Sciatic nerve (tissue), 2 donors: Measurements from ENCODE around the gene TANGO2. TPM values are rescaled to one million over a fixed set of nuclear protein-coding genes. Genes with fewer than 3 reads are reported as not detected.

Experiments used
- ATAC-seq: fragments of 200-7000 bp; cut with Tn5 transposase; one replicate; pipeline ENCODE4 v1.9.1; 2020; ENCODE audit warnings: mild to moderate bottlenecking, moderate library complexity
- DNase-seq: peaks from one replicate; pipeline ENCODE4 v3.0.0-alpha.2; 2020; ENCODE audit warnings: low spot score
- intact Hi-C: fragments of 100-400 bp; cut with DNase I; formaldehyde crosslinking; loops from one replicate; pipeline ENCODE4 v1.14.2; 2022
- total RNA-seq: library from RNA; stranded (reverse); fragmentation: NEBNext Ultra II Directional; extraction: Animal tissue kit (Norgen Biotek cat#: 25700); gene quantifications from one replicate; pipeline ENCODE4 v1.2.1, GENCODE V29; 2021
- donor health status: DM: no; HTN: no; CAD: no.
- donor health status: DM: no; HTN: no; CAD: no.

The TANGO2 gene
- total RNA-seq, 1 donor from 2014 or later: 28.4 TPM

DNA sequence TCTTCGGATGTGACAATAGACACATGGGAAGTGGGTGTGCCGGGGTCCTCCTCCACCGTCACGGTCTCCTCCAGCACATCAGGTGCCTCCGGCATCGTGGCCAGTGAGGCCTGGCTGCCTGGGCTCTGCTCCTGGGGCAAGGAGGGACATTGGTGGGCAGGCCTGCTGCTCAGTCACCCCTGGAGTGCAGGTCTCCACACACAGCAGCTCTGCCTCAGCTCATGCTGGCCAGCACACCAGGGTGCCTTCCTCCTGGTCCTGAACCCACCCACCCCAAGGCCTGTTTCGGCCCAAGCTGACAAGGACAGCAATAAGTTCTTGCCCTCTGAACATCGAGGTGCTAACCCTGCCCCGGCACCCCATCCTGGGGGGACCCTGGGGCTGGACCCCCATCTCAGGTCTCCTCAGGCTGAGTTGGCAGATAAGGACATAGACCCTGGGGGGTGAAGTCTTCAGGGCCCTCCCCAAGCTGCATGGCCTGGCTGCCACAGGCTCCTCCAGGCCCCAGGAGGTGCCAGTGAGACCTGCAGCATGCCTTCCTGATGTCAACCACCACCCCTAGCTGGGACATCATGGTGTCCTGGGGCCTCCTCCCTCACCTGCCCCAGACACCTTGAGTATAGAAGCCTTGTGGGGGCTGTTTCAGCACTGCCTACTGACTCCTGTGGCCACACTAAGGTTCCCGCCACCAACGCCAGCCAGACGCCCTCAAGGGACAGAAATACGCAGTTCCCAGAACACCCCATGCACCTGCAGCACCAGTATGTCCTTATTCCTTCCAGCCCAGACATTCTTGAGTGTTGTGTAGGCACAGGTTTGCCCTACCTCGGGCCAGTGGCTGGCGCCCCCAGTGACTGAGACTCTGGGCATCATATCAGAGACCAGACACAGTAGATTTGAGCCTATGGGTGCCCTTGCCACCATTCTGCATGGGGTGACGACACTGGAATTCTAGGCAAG is 38.7 kb upstream of the TANGO2 start:
- DNase-seq: no peak
- intact Hi-C loops: no loop called here
- no peak for ATAC-seq

DNA sequence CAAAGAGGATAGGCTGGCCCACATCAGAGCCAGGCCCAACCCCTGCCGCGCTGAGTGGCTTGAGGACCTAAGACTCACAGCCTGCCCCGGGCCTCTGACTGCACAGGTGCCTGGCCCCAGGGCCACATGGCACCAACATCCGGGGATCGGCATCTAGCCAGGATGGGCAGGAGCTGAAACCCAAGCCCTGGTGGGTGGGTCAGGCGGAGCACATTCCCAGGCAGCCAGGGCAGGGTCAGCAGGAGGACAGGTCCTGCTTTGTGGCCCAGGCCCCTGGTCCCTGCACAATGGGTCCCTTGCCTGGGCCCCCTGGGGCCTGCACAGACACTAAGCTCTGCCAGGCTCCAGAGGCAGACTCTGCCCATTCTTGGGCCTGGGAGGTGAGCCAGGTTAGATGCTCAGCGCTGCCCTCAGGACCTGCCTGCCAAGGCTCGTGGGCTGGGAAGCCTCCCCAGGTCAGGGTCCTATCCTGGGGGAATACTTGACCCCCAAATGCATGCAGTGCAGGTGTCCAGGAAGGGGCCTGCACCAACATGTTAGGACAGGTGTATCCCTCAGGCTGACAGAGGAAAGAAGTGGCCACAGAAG is 37.8 kb upstream of the TANGO2 start:
- intact Hi-C loops: no loop called here

DNA sequence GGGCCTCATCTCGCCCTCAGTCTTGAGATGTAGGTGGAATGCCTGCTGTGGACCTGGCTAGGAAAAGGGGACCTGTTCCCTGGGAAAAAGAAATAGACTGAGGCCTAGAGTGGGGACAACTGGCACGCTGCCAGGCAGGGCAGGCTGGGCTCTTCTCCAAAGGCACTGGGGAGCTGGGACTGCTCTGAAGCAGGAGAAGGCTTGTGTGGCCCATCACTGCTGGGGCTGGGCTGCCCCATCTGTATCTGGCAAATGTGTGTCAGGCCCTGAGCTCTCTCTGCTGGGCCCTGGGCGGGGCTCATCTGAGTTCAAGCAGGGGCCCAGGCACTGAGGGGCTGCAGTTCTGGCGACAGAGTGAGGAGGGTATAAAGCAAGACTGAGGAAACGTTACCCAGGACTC is 37.2 kb upstream of the TANGO2 start:
- ATAC-seq: no peak
- intact Hi-C loops: no loop called here
- no peak for DNase-seq

More for the DNA sequence above, 37.8 kb upstream of the TANGO2 start:
- DNase-seq: no peak
- ATAC-seq: no peak

DNA sequence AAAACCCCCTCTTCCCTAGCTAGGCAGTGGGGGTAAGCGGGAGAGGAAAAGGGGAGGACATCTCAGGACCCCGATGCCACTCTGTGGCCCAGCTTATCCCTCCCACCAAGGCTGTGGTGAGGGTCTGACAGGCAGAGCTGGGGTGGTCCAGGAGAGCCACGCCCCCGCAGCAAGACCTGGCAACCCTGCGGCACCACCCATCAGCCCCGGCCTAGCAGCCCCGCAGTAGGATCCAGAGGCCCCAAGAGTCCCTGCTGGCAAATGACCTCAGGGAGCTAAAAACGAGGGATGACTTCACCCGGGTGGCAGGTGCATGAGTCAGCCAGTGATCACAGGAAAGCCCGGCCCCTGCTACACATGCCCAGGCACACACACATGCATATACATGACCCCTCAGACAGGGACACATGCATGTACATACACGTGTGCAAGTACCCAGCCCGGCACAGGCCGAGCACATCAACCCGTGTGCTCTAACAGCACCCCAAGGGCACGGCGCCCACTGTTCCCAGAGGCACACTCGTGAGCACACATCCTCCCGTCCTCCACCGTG is 36.6 kb upstream of the TANGO2 start:
- ATAC-seq (no peak), DNase-seq (no peak)
- intact Hi-C loops: no loop called here

DNA sequence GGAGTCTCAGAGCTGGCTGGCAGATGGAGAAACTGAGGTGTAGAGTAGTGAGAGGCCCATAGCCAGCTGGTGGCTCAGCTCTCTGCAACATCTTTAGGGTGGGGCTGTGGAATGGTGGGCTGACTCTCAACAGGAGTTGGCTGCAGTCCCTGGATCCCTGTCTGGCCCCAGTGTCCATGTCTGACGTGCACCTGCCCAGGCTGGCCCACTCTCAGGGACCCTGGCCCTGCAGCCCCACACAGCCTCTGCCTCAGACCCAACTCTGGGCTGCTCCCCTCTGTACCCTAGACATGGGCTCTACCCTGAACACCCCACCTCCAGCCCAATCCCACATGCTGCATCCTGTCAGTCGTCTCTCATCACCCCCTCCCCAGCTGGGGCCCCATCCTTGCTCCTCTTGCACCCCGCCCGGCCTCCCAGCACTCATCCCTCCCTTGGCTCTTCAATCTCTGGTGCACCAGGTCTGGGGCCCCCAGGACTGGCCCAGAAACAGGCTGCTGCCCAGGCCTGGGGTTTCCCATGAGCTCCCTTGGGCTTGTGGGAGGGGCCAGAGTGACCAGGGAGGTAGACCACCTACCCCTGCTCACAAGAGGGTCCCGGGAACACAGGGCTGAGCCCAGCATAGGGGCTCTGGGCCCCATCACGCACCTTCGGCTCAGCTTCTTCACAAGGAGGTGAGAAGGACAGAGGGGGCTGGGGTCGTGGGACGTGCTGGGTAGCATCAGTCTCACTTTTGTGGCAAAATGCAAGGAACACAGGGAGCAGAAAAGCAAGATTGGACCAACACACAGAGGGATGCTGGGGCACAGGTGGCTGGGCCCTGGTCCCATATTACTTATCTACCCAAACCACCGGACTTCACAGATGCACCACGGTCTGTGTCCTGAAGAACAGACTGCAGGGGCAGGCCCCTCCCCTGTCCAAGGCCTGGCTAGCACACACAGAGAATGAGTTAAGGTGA is 35.8 kb upstream of the TANGO2 start:
- ATAC-seq: no peak
- DNase-seq: no peak
- intact Hi-C loops: no loop called here

DNA sequence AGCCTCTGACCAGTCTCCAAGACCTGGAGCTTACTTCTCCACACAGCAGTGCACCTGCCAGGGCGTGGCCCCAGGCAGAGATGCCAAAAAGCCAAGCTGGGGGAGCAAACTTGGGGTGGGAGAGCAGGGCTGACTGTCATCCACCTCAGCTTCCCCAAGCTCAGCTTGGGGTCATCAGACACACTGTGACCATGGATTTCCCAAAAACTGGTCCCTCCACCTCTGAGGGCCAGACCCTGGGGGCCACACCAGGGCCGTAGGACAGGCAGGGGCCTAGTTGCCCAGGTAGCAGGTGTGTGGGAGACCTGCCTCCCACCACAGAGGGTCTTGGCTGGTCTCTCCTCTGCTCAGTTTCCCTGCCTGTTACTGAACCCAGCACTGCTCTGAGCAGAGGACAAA is 34.9 kb upstream of the TANGO2 start:
- intact Hi-C loops: no loop called here
- ATAC-seq (no peak), DNase-seq (no peak)

DNA sequence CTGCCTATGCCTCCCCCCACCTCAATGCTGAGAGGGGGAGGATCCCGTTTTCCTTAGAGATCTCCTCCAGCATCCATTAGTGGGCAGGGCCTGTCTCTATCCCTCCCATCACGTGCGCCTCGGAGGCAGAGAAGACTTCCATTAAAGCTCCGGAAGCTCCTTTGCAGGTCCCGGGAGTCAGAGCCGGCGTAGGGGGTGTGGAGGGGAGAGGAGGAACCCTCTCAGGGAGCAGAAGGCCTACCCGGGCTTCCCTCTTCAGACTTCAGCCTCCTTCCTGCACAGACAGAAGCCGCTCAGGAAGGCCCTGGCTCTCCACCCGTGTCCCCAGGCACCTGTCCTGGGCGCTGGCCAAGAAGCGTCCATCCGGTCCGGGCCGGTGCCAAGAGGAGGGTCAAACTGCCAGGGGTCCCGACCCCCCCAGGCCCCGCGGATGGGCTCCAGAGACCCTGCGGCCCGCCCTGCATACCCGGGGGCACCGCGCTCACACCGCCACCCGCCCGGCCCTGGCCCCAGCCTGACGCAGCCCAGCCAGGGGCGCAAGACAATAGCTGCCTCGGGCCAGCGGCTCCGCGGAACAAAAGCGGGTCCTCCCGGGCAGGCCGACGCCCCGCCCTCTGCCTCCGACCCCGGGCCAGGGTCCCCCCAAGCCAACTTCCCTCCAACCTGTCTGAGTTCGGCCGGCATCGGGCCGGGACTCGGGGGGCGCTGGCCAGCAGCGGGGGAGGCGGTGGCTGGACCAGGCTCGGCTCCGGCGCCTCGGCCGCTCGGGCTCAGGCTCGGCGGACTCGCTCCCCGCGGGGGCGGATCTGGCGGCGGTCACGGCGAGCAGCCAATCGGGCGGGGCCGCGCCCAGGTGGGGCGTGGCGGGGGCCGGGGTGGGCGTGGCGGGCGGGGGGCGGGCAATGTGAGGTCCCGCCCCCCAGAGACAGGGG is 34.2 kb upstream of the TANGO2 start:
- intact Hi-C loops: no loop called here
- DNase-seq: peak; percentile 89
- peak; percentile 80 for ATAC-seq

DNA sequence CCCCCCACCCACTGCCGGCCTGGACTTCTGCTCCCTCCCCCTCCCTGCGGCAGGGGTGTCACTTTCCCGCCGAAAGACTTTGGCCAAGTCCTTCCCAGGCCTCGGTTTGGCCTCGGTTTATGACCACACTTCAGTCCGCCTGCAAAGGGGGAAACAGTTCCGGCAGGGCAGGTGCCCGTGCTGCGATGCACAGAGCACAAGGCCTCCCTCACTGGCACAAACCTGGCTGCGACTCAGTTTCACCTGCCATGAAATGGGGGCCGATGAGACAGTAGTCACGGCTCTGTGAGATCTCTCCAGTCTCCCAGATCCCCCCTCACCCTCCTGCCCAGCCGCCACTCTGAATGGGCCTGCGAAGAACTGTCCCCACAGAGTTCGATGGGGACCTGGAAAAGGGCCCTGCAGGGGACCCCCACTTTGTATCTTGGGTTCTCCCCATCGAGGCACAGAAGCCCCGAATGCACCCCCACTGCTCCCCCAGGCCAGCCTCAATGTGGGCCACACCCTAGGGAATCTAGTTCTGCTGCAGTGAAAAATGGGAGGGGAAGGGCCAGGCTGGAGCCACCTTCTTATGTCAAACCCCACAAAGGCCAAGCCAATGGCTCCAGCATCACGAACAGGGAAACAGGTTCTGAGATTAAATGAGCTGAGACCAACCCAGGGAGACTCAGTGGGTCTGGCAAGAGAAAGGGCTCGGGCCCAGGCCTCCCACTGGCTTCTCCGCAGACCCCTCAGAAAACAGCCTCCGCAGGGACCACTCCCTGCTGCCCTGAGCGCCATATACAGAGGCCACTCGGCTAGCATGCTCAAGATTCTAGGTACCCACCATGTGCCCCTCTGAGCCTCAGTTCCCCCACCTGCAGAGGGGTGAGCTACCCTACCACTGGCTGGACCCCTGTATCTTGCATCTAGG is 33.3 kb upstream of the TANGO2 start:
- ATAC-seq (peak; percentile 11), DNase-seq (no peak)
- intact Hi-C loops: no loop called here

DNA sequence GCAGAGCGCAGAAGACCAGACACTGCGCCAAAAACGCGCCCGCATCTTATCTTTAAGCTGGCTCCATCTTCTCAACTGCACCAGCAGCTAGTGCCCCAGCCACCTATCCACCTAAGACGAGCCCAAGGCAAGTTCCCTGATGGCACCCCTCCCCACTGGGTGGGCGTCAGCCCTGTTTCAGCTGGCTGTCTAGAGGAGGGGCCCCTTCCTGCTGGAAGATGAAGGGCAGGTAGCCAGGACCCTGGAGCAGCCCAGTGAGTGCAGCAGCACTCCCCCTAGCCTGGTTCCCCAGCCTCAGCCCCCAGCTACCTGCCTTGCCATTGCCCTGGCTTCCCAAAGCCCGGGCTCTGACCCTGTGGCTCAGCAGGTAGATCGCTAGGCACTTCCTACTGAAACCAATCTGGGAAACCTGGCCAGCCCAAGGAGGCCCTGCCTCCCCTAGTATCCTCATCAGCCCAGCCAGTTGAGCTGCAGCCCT is 32.5 kb upstream of the TANGO2 start:
- ATAC-seq (no peak), DNase-seq (no peak)
- intact Hi-C loops: no loop called here

DNA sequence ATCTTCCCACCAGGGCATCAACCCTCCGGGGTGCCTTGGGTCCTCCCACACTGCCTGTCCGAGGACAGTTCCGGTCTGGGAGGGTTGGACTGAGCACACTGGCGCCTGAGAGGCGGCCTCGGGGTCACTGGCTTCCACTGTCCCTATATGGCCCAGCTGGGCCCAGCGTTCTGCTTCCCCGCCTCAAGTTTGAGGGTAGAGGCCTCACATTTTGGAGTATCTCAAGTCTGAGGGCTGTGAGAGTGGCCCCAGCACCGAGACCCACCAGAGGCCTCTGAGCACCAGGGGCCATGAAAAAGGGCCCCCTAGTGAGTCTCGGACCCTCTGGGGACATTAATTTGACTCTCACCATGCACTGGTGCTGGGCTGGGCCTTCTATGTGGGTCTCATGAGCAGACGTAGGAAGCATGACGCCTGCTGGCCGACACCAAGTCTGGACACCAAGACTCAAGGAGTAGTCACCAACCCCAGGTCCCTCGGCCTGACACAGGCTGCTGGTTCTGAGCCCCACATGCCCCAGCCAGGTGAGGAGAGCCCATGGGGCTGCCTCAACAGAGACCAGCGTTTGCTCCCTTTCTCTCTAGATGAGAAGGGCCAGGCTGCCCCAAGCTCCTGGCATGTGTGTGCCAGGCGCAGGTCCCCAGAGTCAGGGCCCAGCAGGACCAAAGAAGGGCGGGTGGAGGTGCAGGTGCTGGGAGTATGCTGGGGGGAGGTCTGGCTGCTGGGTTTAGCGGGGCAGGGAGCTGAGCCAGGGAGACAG is 31.8 kb upstream of the TANGO2 start:
- intact Hi-C loops: no loop called here
- DNase-seq (no peak), ATAC-seq (no peak)

DNA sequence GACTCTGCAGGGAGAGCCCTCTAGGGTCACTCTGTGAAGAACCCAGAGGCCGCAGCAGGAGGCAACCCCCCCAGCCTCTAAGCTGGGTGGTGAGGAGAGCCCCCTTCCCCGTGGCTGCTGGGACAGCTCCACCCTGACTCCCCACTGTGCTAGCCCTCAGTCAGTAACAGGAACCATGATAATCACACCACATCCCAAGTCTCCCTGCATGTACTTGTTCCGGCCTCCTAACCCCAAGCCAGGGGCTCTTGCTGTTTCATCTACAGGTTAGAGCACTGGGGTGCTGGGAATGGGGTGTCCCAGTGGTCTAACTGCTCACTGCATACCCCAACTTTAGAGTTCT is 31.2 kb upstream of the TANGO2 start:
- ATAC-seq (no peak), DNase-seq (no peak)
- intact Hi-C loops: no loop called here

DNA sequence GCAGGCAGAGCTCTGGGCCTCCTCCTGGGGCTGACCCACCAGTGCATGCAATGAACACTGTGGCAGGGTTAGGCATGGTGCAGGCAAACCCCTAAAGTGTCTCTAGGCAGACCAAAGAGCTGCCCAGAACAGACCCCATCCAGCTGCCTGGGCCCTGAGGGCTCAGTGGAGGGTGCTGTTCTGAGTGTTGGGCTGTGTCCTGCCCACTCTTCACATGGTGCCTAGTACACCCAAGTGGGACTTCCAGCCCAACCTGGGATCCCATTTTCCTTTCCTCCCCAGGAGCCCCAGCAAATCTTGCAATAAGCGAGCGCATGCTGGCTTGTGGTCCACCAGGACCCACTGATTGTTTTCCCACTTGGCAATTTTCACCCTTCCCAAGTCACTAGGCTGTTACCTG is 30.7 kb upstream of the TANGO2 start:
- no peak for DNase-seq
- no peak for ATAC-seq

DNA sequence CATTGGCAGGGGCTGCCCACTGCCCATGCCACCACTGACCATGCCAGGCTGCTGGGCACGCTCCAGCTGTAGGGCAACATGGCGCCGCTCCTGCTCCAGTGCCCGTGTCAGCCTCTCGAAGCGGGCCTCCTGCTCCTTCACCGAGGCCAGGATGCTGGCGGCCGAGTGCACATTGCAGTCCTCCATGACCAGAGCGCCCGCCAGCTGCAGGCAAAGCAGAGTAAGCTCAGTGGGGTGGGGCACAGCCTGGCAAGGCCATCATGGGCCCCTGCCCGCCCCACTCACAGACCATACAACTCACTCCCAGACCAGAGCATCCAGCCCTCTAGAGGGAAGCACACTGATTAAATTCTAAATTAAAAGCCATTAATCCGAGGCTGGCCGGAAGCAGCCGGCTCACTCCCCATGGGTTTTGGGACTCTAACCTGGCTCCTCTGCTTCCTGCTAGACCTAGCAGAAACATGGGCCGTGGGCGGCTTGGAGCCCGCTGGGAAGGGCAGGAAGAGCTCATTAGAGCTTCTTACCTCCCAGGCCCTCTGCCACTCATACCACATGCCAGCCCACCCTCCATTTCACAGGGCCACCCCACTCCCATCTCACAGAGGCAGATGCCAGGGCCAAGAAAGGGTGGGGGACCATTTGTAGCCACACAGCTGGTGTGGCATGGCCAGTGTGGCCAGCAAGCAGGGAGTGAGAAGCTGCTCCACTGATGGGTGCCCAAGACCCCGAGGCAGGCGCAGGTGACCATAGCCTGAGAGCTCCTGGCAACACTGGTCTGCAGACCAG is 30.1 kb upstream of the TANGO2 start:
- intact Hi-C loops: no loop called here
- ATAC-seq: no peak
- no peak for DNase-seq

More for the DNA sequence above, 30.7 kb upstream of the TANGO2 start:
- intact Hi-C loops: no loop called here

DNA sequence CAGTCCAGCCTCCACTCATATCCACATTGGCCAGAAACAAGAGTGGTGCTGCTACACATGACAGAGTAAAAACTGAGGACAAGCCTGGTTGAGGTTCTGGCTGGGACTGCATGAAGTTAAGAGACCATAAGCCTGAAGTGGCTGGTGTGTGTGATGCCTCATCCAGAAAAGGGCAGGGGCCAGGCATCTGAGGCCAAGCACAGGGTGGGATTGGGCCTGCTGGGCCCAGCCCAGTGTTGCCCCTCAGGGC is 29.6 kb upstream of the TANGO2 start:
- ATAC-seq (no peak), DNase-seq (no peak)
- intact Hi-C loops: no loop called here

DNA sequence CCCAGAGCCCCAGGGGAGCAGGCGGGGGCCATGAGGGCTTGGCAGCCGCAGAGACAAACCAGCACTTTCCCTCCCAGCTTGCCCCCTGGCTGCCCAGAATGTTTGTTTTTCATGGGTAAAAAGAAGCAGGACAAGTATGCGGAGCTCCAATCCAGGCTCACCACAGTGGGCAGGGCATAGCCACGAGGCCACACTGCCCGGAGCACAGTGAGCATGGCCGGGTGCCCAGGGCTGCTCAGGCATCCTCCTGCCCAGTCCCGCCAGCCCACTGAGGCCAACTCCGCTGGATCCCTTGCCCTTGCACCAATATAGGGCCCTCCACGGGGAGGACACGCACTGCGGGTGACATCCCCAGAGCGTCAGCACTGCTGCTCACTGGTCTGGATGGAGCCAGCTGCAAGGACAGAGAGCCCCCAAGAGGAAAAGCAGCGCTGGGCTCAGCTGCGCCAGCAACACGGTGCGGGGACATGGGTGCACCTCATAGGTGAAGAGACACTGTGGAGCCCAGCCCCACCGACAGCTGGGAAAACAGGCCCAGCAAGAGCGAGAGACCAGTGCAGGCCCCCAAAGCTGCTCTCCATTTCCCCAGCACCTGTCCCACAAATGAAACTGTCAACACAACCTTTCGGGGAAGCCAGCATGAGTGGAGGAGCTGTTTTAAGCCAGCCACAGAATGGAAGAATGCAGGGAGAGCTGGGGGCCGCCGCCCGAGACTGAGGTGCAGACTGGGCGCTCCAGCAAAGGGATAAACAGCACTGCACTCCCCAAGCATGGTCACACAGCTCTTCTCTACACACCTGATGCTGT is 29.1 kb upstream of the TANGO2 start:
- ATAC-seq: no peak
- no peak for DNase-seq
- intact Hi-C loops: no loop called here
